ENCODE measurements around the gene FZD10.

- TF ChIP-seq POLR2A (IDR thresholded peaks at IDR 0.05; ENCODE audit: low read depth, low read length) (no peak), CTCF (conservative IDR thresholded peaks at IDR 0.05; ENCODE audit: low read depth, low read length) (no peak), CHD1 (IDR thresholded peaks at IDR 0.05; ENCODE audit: low read depth, low read length) (no peak)
Measured at GRCh38 chr12:130167537-130167936, 5.3 kb downstream of the FZD10 start.

Measured in IMR-90 (cell line).